SK-N-MC (cell line): ENCODE measurements around the gene SLC47A1.

ENCODE experiments used
- EZH2 ChIP-seq: fragments of 200-600 bp; sonication (generic); IDR thresholded peaks from one replicate; pipeline ENCODE4 v1.6.1; 2017; ENCODE audit warnings: antibody characterized with exemption
- FOXP2 ChIP-seq: optimal IDR thresholded peaks from 2 replicates; pipeline ENCODE3; 2011; ENCODE audit warnings: mild to moderate bottlenecking, moderate library complexity; ENCODE audit not compliant: insufficient read depth; ENCODE audit errors: extremely low read length, control extremely low read depth
- POLR2AphosphoS5 ChIP-seq: IDR thresholded peaks from 2 replicates; pipeline ENCODE4 v1.6.1; 2012; ENCODE audit warnings: mild to moderate bottlenecking, low read depth, low read length, borderline replicate concordance

DNA sequence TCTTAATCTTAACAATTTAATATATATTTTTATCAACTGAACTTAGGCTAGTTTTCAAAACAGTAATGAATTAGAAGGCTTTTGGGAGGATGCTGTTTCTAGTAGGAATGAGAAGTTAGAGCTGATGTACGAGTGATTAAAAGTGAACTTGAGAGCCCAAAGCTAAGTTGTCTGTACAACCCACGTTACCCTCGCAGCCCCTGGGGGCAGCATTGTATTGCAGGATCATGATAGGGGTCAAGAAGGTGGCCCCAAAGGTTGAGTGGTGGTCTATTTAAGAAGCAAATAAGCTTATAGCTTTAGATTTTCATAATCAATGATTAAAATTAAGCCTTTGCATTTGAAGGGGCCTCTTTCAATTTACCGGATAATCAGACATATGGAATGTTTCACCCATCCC, 81.2 kb downstream of the SLC47A1 start:
- no peak for TF ChIP-seq POLR2AphosphoS5
- no peak for TF ChIP-seq EZH2
- no peak for TF ChIP-seq FOXP2
